Right renal pelvis (tissue), 4 donors: ENCODE measurements around the gene SORL1. TPM values are rescaled to one million over a fixed set of nuclear protein-coding genes. Genes with fewer than 3 reads are reported as not detected.
A peak's percentile ranks its signal among the peaks of the same experiment; 100 is the strongest.

Source experiments
- DNase-seq, 4 donors: peaks; one replicate each; pipeline ENCODE4 v3.0.0-alpha.2; 2013; ENCODE audit warnings: low read depth in 4 of 4, low spot score in 3 of 4, missing footprints in 1 of 4
- polyA plus RNA-seq, 4 donors: library from polyadenylated mRNA; unstranded; fragments of 120-200 nt; gene quantifications; one replicate each; pipeline ENCODE4 v1.2.1, GENCODE V29; 2013; ENCODE audit not compliant: insufficient read length in 4 of 4

Gene SORL1
- polyA plus RNA-seq, 4 donors = 34.3 to 63.0 (median 35.5) TPM

DNA sequence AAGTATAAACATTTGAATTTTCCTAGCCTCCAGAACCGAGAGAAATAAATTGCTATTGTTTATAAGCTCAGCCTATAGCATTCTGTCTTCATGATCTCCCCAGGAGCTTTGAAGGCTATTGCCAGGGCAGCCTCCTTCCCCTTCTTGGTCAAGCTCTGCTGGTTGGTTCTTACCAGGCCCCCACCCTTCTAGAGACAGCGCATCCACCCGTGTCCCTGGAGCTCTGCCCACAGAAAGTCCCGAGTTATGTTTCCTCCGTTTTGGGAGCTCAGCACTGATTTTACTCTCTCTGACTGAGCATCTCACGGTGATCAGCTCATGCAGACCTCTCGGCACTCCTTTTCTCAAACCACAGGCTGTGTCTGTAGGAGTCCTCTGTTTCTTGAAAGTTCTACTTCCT is 124.4 kb downstream of the SORL1 start:
- no peak for DNase-seq

- no peak for DNase-seq
Observed at GRCh38 chr11:121577106-121577848, 125.2 kb downstream of the SORL1 start.

DNA sequence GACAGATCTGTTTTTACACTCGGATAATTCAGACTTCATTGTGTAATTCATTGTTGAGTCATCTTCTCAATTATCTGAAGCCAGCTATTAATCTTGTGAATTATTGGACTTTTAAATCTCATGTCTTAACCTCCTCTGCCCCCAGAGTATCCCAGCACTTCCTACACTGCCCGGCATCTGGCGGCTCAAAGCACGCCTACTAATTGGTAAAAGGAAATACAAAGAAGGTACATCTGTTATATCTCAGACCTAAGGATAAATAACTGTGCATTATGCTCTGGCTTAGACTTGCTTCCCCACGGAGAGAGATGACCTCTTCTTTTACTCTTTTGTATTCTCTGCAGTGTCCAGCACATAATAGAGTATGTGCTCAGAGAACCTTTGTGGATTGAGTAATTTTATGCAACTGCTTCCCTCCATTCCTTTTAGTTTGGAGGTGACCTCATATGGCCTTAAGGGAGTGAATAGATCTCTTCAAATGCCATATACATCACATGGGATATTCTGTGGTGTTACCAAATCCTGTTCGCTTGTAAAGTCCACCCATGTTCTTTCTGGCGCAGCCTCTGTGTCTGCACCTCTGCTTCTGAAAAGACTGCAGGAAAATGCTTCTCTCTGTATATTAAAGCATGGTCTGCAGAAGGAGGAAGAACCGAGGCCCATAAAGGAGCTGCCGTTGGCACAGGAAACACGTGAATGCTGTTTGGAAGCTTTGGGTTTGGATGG is 126.3 kb downstream of the SORL1 start:
- no peak for DNase-seq

DNA sequence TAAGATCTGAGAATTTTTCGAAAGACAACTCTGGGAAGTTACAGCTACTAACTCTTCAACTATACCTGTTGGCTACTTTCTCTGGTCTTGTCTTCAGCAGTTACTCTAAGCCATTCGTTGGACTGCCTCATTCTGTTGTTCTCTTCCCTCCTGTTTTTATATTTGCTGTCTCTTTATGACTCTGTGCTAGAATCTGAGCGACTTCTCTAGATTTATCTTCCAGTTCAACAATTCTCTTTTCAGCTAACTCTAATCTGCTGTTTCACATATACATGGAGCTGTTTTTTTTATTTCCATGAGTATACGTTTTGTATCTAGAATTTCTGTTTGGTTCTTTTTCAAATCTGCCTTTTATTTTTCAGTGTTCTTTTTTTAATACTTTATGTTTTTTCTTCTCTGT is 128.0 kb downstream of the SORL1 start:
- DNase-seq = no peak

DNA sequence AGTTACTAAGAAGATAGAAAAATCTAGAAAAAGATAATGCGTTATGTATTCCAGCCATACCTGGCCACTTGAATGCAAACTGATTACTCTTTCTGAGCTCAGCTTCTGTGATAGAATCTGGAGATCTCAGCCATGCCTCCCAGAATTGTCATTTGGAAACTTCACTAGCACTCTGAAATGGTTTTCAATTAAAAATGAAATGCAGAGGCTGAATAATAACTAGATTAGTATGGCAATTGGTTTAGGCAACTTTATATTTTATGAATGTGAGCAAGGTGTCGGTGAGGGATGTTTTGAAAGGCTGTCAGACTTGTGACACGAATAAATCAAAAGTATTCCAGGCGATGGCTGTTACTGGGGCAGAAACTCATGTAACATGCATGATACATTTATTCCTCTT is 129.5 kb downstream of the SORL1 start:
- no peak for DNase-seq

DNA sequence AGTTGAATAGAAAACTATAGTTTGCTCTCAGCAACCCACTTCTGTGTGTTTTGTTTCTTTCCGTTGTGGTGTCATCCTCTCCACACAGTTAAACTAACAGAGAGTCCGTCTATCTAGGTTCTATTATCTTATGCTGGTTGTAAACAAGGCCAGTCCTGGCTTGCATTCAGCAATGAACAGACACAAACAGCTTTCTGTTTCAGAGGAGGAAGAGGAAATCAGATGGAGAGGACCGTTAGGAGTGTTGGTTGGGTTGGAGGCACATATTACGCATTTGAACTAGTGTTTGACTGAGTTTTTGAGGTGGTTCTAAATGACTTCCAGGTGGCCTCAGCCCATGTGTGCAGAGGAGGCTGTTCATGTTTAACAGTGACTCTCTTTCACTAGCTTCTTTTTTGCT is 130.2 kb downstream of the SORL1 start:
- DNase-seq = no peak

DNA sequence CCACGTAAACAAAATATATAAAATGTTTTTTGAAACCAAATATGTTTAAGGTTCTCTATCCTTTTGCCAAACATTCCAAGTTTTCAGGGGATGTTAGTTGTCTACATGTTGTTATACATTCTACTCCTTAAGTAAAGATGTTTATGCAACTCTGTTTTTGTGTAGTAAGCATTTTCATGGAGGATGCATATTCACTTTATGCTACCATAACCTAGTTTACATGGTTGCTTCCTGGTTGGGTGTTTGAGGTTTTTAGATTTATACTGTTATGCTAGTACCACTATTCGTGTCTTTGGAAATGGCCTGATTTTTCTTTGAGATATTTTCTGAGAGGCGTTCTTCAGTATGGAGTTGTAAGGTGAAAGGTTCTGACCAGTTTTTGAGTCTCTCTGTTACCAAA is 131.7 kb downstream of the SORL1 start:
- no peak for DNase-seq

DNA sequence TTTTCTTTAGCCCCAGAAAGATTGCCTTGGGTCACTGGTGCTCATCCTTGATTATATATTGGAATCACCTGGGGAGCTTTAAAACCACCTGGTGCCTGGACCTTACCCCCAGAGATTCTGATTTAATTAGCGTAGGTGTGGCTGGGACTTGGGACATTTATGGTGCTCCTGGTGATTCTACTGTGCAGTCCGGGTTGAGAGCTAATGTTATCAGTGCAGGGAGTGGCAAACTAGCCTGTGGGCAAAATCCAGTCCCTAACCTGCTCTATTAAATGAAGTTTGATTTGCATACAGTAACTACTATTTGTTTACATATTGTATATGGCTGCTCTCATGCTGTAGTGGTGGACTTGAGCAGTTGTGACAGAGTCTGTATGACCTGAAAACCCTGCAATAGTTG is 134.6 kb downstream of the SORL1 start:
- no peak for DNase-seq

DNA sequence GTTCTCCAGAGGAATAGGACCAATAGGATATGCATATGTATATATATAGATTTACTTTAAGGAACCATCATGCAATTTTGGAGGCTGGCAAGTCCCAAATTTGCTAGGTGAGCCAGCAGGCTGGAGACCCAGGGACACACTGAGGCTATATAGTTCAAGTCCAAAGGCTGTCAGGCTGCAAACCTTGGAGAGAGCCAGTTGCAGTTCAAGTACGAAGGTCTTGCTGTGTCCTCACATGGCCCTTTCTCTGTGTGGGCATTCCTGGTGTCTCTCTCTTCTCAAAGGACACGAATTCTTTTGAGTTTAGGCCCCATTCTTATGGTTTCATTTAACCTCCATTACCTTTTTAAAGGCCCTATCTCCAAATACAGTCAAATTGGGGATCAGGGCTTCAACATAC is 135.1 kb downstream of the SORL1 start:
- no peak for DNase-seq

GRCh38 chr11:121588747-121589146 is 136.6 kb downstream of the SORL1 start:
- no peak for DNase-seq

GRCh38 chr11:121589946-121590537 is 137.9 kb downstream of the SORL1 start:
- DNase-seq = no peak

DNA sequence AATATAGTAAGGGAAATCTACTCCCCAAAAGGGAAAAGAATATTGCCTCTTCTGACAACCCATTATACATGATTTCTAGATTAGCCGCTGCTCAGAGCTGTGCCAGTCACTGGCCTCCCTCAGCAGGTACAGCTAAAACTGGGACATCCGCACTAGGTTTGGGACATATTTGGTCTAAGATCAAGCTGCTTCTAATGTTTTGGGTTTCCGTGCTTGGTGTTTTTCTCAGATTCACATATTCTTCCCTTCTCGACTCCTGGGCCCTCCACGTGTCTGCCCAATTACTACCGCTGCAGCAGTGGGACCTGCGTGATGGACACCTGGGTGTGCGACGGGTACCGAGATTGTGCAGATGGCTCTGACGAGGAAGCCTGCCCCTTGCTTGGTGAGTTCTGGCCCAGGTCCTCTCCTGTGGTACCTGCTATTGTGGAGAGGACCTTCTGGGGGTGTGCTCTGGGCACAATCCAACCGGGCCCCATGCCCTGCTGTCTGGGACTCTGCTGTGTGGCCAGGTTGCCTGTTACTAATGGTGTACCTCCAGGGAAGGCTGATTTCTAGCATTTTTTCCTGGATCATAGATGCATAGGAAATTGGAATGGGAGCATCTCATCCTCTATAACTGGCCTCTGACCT is 138.8 kb downstream of the SORL1 start:
- DNase-seq = no peak

DNA sequence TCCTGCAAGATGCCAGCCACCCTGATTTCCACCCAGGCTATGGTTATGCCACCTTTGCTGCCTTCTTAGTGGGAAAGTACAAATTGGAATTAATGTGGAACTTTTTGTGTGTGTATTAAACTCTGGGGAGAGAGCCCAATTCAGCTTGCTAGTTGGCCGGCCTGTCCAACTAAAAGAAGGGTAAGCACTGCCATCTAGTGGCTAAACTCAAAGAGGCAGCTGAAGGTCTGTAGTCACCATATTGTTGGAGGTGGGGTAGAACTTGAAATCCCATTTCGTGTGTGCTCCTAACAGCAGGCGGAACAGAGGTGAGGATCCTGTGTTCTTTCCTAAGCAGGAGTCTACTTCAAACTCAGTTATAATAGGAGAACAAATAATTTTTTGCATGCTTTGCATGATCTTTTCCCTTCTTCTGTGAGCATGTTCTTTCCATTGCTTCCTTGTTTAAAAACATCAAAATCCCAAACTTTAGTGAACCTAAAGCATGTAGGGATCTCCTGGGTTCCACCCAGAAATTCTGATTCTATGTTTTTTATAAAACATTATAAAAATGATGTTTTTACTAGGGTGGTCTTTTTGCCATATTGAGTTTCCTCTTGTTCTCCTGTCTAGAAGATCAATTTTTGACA is 139.4 kb downstream of the SORL1 start:
- DNase-seq = peak; percentile 53 to 72 (median 64)

- DNase-seq = no peak
Observed at GRCh38 chr11:121592708-121593107, 140.6 kb downstream of the SORL1 start.

DNA sequence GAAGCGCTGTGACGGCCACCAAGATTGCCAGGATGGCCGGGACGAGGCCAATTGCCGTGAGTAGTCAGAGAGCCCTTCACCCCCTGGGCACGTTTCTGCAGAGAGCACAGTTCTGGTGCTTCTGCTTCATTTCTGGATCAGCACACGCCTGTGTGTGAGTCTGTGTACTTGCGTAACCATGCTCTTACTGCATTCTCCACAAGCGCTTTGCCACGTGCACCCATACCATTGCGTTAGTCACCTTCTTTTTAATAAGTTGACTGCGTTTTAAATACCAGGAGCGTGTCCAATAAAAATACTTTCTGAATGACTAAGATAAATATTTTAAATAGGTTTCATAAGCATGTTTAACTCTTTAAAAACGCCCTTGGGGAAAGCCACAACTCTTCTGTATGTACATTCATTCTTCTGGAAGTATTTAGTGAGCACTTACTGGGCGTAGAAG is 143.6 kb downstream of the SORL1 start:
- DNase-seq = no peak

DNA sequence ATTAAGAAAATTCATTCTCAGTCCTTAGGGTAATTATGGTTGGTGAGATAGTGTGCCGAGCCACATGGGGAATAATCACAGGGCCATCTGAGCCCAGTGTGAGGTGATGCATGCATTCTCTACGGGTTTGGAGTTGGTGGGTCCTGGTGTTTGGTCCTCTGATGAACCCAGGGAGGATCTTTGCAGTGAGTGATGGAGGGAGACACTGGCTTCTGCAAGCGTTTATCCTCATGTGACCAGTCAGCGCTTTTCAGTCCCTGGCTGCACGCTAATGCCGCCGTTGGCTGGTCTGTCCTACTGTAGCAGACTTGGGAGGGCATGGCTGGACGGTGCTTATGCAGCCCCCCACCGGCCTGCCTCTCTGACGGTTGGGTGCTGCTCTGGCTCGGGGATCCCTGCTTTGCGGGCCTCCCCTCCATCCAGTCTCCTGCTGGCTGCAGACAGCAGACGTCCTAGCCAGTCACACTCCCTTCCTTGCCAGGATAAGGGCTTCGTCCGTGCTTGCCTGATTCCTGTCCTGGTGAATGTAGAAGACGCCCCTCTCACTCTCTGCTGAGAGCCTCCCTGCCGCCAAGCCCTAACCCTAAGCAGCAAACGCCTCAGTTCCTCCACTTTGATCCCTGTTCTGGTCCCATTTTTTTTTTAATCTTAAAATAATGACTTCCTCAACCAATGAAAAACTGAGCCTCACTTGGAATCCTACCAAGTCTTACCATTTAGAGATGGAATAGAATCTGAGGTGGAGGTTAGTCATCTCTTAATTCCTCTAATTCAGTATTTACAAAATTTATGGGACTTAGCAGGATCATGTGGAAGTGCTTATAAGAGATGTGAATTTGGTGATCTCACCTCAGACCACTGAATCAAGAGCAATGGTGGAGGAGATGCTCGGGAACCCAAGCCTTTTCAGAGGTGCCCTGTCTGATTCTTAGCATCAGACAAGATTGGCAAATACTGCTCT is 144.4 kb downstream of the SORL1 start:
- no peak for DNase-seq

DNA sequence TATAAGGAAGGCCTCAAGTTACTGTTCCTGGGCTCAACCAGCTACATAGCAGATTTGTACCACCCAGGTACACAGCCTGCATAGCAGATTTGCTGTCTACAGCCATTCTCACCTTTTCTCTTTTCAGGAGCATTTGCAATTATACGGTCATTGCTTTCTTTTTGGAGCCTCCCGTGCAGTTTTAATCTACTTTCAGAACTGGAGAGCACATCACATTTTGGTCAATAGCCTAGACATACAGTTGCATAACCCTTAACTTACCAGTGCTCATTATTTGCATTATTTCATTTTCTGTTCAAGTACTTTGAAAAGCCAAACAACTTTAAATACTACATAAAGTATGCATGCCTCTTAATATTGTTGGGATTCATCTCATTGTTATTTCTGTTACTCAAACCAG is 151.2 kb downstream of the SORL1 start:
- DNase-seq = no peak

- DNase-seq = no peak
Observed at GRCh38 chr11:121604152-121604551, 152.0 kb downstream of the SORL1 start.

DNA sequence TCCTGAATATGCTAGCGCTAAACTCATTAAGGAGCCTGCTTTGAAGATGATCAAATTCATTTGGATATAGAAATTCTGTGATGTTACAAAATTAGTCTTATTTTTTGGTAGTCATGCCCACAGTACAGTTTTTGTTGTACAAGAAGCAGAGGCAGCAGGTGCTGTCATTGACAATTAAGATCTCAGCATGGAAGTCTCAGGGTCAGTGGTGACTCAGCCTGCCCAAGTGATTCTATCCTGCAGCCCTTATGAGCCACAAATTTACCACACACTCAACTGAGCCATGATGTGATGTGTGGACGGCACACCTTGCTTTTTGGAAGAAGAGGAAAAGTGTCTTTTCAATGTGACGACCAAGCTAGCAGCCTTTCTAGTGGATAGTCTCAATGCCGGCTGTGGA is 154.2 kb downstream of the SORL1 start:
- no peak for DNase-seq

- no peak for DNase-seq
Observed at GRCh38 chr11:121607341-121607740, 155.2 kb downstream of the SORL1 start.
